GM19455 (cell line): ENCODE measurements around the gene C6.

Experiments
- ATAC-seq: cut with Tn5 transposase; IDR thresholded peaks from one replicate; pipeline ENCODE4 v1.9.1; 2021; ENCODE audit not compliant: unreplicated experiment

C6 gene

DNA sequence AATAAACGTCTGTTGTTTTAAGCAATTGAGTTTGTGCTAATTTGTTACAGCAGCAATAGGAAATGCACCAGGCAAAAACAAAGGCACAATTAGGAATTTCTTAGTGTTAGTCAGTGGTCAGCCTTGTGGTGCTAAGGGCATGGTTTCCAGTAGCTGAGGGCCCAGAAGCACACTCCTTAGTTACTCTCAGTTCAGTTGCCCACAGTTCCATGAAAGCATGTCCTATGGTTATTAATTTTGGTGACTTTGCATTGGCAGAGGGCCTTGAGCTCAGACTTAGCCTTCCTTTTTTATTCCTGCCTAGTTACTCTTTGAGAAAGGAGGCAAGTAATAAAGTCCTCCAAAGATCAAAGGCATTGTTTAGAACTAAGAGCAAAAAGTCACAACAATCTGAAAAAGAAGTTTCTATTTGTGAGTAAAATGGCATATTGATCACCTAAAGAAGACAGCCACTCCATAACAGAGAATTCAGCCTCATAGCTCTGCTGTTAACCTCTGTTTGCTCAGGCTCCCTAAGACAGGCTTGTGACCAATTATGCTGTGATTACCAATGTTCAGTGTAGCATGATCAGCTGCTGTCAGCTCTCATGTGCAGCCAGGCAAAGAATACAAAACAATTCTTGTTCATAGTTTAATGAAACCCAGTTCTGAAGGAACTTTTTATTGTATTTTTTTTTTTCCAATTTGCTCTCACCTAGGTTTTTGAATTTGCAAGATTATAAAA, 85.2 kb downstream of the C6 start:
- ATAC-seq = no peak

DNA sequence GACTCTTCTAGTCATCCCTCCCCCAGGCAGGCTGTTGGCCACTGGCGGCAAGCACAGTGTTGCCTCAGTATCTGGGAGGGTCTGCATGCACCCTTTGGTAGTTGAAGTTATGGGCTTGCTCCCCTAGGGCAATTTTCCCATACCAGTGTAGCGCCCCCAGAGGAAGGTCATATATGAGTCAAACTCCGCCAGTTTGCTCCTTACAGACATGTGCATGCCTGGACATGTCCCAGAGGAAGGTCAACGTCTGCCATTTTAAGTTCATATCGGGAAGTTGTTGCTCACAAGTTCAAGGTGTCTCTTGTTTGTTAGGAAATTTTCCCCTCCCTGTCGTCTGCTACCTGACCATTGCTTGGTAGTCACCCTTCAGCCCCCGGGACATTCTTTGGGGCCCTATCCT, 90.9 kb downstream of the C6 start:
- no peak for ATAC-seq

DNA sequence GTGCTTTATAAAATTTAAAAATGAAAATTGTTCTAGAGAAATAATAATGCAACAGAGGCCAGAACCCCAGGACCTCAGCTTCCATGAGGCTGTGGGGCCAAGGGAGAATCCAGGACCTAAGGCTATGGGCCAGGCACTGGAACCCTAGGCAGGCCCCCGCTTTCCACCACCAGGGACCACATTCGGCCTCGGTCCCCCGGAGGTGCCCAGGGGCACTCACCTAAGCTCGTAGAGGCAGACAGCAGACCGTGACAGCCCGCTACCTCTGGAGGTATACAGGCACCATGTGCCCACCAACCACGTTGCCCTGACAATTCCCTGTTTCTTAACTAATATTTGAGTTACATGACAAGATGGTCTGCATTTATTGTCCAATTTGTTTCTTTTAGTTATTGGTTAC, 92.7 kb downstream of the C6 start:
- no peak for ATAC-seq

DNA sequence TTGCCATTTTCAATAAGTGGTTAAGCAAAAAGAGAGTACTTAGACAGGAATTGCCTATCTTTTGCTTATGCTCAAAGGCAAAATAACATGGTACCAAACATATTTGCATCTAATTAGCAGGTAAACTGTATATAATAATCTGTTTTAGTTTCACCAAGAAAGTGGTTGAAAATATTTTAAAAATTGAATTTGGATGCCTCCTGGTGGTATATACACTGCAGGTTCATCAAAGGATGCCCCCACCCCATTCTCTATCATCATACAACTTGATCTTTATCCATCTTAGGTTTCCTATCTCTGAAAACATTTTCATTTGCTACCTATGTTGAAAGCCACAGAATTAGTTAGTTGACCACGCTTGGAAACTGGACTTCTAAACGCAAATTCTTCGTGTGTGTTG, 95.2 kb downstream of the C6 start:
- ATAC-seq = no peak

DNA sequence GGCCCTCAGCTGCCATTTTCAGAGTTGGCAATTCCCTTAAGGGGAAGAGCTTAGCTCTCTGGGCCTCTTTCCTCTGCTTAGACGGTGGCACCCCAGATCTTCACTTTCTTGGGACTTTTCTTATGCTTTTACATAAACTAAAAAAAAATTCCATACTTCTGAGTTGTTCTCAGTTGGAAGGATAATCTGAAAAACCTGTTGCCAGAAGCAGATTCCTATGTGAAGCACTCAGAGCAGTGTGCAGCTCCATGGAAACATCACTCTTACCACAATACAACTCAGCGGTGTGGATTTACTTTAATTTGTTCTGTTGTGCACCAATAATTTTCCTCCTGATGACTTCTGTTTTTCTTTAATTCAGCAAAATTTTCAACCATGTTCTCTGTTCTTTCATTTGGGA, 98.1 kb downstream of the C6 start:
- ATAC-seq = no peak

DNA sequence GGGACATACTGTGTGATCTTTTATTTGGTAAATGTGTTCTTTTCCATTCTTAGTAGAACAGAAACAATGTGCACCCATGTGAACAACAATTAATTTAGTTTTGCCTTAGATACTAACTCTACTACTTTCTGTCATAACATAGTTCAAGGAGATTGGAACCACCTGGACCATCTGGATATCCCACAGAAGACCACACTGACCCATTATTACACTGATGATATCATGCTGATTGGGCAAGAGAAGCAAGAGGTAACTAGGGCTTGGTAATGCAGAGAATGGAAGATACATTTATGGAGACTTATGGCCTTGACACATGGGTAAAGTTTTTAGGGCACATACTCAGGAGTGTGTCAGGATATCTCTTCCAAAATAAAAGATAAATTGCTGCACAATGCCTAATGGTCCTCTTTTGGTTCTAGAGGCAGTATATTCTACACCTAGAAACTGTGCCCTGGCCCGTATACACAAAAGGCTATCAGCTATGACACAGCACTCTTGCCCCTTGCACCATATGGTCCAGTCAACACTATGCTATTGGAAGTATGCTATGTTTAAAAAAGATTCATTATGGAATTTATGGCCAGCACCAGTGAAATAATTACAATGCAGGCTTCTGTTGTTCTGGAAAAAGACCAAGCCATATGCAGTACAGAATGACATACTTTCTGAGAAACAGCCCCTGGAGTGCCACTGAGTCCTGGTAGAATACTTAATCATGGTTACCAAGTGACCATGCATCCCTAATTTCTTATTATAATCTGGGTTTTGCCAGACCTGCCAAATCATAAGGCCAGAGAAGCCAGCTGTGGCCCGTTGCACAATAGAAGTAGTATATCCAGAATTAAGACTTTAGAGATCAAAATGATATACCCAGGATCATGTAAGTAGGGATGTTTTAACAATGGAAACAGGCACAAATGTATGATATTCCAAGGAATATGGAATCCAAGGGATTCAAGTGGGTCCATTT, 100.6 kb downstream of the C6 start:
- ATAC-seq = no peak

DNA sequence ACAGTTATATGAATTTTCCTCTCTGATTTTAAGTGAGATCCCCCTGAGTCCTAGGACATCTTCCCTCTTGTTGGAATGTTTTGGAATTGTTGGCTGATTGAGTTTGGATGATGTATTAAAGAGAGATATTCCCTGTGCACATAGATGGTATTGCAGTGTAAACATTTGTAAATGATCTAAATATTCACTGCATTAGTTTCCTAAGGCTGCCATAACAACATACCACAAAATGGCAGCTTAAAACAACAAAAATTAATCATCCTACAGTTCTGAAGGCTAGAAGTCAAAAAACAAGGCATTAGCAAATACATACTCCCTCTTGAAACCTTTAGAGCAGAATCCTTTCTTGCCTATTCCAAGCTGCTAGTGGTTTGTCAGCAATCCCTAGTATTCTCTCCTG, 104.1 kb downstream of the C6 start:
- no peak for ATAC-seq

DNA sequence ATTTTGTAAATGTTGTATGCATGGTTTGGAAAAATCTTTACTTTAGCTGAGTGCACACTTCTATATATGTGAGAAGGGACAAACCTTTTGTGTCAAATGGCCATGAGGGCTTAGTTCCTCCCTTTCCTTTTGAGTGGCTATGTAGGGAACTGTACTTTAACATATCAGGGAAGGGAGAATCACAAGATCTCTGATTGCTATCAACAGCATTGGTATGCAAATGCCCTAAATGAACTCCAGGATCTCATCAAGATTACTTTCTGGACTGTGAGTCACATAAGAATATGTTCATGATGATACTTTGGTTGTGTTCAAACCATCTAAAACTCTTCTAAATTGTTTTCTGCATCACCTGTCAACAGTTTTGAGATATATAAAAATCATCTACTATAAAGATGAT, 111.0 kb downstream of the C6 start:
- ATAC-seq = no peak

DNA sequence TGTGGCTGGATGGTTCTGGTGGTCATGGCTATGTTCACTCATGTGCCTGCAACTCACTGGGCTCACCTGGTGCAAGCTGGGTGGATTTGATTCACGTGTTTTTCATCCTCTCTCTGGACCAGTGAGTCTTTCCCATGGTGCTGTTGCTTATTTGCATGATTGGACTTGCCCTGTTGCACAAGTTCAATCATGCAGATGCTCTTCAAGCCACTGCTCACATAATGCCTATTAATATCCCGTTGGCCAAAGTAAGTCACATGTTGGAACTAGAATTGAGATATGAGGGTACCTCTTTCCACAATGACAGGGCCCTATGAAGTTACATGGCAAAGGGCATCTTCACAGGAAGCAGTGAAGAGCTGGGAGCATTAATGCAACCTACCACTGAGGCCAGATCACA, 115.7 kb downstream of the C6 start:
- ATAC-seq = no peak

DNA sequence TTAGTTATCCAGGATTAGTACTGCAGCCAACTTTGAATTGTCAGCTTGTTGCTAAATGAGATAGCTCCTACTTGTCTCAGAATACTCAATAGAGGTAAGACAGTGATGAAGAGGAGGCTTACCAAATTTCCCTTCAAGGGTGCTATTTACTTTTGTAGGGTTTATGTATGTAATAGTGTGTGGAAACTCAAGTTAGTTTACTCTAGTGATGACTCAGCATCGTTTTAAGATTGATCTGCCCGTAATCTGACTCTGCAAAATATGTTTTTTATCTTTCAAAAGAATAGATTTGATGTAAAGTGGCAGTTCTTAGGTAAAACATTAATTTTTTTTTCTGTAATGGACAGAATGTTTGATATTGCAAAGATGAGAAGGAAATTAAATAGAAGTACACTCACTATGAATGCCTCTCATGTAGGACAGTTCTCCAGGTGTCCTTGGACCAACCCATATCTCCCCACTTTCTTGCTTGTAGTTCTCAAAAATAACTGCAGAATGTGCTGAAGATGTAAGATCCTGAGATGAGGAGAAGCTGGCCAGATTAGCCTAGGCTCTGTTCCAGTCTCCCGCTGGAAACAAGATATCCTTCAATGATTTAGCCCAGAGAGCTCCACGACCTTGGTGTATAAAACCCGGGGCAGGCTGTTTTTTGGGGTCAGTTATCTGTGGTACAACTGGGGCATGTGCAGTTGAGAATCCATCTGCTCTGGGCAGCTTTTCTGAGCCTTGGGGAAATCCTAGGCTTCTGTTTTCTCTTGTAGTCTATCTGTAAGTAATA, 117.8 kb downstream of the C6 start:
- no peak for ATAC-seq

DNA sequence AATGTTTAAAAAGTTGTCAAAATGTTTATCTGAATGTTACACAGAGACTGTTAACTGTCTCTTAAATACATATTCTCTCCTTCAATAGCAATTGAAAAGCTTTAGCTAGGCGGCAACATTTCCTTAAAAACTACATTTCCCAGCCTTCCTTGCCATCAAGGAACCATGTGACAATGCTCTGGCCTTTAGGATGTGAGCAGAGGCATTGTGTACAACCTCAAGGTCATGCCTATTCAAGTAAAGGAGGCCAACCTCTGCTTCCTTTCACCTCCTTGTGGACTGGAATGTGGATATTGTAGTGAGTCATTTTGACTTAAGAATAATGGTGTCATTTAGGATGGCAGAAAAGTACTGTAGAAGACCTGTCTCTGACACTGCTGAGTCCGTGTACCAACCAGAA, 118.5 kb downstream of the C6 start:
- ATAC-seq = no peak

DNA sequence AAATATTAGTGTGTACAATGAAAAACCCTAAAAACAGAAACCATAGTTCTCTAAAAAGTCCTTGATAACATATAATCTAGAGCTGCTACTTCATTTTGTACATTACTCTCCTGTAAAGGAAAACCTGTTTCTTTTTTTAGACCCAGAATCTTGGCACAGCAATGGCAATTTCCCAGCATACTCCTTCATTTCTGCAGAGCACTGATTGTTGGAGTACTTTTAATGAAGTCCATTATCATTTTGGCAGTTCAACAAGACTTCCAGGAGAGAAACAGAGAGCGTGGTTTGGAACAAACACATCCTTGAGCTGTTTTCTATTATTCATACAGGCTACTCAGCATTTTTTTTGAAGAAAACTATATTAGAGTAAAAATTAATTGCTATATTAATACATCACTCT, 119.5 kb downstream of the C6 start:
- no peak for ATAC-seq
